DMS79 (cell line): Measurements from ENCODE around the gene RP9.
"Not testable (repeated sequence)": the region's sequence is repeated elsewhere in the genome, so short reads cannot be mapped to it uniquely, and the experiment has no call there.

ENCODE experiments used
- DNase-seq: peaks from one replicate; lab custom pipeline; 2025; lab: John Stamatoyannopoulos, UW

RP9 gene

DNA sequence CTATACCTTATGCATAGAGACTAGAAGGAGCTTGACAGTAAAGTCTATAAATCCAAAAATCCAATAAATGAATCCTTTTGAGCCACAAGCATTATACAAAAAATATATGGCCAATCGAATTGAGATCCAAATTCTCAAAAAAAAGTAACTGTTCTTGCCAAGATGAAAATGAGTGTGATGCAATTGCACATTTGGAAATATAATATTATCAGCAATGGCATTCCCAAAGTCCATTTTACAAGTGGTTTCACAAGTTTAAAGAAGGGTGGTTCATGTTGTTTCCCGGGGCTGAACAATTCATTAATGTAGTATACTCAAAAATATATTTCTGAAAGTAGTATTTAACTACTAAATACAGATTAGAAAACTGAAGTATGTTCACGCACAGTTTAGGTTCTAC is 7.3 kb downstream of the RP9 start:
- DNase-seq, result no peak

DNA sequence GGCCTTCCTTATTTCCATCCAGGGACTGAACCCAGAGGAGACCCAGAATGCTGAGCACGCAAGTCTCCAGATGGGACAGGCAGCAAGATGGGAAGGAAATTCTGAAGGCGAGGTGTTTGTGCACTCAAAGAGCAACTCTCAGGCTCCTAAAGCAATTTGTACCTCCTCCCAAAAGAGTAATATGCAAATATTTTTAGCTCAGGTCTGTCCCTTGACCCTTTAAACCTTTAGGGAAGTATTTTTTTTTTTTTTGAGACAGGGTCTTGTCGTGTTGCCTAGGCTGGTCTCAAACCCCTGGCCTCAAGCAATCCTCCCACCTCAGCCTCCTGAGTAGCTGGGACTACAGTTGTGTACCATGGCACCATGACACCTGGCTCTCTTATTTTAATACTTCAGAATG is 8.4 kb downstream of the RP9 start:
- DNase-seq, result no peak

DNA sequence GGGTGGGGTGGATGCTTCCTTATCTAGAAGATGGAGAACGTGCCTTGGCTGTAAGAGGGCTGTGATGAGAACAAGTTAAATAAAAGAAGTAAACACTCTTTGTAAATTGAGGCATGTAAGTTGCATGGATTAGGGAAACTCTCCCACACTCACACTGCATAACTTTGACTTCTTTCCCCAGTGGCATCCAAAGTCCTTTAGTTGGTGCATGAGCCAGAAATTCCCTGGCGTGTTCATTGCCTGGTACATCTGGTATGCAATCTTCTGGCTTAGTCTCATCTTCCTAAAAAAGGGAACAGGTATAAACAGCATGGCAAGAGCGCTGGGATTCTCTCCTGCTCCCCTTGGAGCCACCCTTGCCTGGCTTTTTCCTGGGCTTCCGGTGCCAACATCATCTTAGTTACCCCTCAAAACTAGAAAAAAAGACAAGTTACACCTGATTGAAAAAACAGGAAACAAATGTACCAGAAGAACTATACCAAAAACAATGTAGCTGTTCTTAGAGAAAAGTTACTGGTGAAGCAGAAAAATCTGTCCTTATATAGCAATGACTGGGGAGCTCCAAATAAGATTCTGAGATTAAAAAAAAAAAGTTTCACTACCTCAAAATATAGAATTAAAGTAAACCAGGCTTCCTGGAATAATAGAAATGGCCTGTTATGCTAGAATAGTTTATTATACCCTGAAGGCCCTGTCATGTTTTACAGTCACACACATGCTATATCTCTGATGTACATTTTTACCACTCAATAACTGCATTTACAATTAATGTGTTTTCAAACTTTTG is 9.9 kb downstream of the RP9 start:
- DNase-seq, result no peak

DNA sequence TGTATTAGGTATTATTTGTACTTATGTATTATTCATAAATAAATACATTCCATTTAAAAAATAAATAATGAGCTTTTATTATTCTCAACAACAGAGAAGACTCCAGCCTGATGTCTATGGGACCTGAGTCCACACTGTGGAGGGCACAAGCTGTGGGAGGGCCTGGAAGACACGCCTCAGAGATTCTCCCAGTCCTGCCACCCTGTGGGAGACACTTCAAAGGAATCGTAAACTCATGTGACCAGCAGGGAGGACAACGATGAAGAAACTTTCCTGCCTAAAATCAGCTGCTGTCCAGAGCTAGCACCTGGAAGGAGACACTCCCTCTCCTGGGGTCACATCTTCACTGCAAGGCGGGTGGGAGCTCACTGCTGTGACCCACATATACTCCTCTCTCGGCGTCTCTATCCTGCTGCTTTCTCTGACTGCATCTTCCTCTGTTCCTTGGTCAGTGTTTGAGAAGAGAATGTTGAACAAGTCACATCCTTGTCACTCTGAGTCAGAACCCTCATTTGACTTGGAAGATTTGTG is 14.4 kb downstream of the RP9 start:
- DNase-seq, result not testable (repeated sequence)

DNA sequence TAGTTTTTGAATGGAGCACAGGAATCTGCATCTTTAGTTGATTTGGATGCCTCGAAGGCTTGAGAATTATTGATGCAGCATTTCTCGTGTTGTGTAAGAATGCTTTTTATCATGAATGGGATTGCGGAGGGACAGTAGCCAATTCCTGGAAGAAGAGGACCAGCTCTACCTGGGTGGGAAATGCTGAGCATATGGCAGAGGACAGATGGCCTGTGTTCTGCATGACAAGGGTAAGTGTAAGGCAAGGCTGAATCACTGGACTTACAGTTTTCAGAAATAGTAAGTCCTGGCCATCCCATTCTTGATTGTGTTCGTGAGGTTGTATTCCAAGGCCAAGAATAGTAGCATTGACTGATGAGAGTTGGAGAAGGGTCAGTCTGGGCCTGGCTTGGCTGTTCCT is 15.9 kb downstream of the RP9 start:
- no peak for DNase-seq

DNA sequence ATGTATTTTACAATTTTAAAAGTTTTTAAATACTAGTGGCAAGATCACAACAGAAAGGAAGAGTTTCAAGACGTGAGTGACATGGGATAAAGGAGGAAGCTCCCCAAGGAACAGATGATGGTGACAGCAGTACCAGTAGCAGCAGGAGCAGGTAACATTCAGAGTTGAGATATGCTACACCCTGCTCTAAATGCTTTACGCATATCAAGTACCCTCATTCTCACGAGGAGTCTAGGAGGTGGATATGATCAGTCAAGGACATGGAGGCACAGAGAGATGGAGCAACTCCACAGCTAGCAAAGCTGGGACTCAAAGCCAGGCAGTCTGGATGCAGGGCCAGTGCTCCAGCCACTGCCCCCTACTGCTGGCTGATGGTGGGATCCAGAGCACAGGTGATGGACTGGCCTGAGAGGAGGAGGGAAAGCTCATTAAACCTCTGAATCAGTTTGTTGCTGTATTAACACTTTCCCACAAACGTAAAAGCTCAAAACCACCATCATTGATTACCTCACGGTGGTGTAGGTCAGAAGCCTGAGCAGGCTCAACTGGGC is 17.5 kb downstream of the RP9 start:
- DNase-seq, result no peak

DNA sequence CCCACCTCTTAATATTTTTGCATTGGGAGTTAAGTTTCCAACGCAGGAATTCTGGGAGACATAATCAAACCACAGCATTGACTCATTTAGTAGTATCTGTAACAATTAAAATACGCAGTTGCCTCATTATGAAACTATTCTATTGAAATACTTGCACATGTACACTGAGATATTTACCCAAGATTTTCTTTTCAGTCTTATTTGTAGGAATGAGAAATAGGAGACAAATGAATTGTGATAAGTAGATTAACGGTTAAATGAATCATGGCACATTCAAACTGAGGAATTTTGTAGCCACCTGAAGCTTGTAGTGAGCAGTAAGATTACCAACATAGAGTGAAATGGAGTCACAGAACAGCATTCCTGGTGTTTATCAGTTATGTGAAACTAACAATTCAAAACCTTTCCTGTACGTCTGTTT is 18.1 kb downstream of the RP9 start:
- no peak for DNase-seq

DNA sequence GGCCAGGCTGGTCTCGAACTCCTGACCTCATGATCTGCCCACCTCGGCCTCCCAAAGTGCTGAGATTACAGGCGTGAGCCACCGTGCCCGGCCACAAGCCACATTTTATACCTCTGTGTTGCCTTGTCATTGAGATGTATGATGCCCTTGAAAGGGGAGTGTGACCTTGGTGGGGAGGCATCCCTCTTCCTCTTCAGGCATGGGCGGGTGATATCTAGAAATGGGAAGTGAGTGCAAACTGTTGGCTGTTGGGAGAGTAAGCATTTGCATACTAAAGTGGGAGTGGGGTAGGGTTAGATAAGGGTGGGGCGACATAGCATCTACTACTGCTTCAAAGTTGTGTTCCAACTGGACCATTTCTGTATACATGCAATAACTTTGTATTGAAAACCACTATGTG is 20.1 kb downstream of the RP9 start:
- no peak for DNase-seq

DNA sequence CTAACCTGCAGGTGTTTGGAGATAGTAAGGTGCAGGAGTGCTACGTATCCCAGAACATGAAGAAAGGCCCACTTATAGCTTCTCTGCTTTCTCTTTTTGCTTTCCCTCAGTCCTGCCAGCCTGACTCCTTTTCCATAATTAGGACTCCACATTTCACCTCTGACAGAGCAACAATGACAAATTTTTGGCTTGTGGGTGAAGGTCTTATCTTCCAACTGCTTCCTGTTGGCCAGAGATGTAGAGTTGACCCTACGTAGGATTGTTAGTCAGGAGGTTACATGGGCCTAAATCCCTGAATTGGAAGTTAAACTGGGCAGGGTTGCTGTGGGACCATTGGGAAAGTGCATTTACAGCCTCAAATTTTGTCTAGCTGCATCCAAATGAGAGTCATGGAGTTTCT is 21.3 kb downstream of the RP9 start:
- no peak for DNase-seq

DNA sequence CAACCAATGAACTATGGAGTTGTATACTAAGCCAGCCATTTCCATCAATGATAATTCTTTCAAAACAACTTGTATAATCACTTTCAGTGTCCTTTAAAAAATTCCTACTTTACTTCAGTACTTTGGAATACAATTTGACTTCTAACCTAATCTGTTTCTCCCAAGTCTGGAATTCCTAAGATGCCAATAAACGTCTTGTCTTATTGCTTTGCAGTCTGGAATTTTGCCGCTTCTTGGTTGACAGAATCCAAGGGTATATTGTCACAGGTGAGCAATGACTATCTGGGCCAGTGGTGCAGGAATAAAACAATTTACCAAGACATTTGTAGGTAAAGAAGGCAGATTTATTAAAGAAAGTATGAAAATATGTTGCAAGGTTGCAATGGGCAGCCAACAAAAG is 21.8 kb downstream of the RP9 start:
- no peak for DNase-seq

DNA sequence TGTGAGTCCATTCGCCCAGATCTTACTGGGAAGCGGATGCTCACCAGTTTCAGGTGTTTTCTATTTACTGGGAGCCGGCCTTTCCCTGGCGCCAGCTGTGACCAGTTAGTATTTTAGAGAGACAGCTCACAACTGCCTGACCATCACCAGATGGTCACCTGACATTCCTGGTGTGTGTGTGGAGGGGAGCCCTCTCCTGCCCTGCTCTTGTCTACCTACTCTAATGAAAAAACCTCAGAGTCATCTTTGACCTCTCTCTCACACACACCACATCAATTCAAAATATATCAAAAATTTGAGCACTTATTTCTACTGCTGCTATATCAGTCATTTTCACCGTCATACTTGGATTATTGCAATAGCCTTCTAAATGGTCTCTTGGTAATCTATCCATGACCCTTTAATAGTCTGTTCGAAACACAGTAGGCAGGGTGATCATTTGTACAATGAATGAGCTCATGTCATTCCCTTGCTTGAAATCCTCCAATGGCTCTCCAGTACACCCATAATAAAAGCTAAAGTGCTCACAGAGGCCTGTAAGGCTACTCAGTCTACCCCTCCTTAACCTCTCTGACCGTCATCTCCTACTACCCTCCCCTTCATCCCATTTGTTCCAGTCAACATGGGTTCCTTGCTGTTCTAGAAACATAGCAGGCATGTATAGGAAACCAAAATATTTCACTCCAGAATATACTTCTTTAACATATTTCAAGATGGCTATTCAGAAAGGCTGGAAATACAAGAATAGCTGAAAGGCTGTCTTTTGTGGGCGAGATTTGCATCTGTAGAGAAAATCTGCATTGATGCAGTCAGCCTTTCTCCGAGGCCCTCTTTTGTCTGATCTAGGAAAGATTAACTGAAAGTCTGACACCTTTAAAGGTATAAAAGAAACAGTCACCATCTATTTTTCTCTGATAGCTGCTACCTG is 29.2 kb downstream of the RP9 start:
- no peak for DNase-seq

DNA sequence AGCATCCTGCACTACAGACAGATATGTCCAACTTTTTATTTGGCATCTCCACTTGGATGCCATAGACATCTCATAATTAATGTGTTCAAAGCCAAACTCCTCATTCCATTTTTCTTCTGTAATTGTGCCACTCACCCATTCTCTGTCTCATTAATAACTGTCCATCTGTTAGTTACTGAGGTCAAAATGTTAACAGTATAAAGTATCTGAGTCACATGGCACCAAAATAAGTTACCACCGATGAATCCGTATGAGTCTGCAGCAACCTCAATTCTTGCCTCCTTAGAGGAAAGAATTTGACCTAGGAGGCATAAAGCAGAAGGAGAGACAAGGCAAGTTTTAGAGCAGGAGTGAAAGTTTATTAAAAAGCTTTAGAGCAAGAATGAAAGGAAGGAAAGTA is 30.1 kb downstream of the RP9 start:
- DNase-seq, result no peak

DNA sequence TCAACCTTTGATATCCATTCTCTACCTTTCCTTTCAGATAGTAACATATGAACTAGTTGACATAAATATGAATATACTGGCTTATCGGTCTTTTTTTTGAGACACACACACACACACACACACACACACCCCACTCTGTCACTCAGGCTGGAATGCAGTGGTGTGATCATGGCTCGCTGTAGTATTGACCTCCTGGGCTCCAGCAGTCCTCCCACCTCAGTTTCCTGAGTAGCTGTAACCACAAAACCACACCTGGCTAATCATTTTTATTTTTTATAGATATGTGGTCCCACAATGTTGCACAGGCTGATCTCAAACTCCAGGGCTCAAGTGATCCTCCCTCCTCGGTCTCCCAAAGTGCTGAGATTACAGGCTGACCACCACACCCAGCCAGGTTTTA is 32.5 kb downstream of the RP9 start:
- no peak for DNase-seq

DNA sequence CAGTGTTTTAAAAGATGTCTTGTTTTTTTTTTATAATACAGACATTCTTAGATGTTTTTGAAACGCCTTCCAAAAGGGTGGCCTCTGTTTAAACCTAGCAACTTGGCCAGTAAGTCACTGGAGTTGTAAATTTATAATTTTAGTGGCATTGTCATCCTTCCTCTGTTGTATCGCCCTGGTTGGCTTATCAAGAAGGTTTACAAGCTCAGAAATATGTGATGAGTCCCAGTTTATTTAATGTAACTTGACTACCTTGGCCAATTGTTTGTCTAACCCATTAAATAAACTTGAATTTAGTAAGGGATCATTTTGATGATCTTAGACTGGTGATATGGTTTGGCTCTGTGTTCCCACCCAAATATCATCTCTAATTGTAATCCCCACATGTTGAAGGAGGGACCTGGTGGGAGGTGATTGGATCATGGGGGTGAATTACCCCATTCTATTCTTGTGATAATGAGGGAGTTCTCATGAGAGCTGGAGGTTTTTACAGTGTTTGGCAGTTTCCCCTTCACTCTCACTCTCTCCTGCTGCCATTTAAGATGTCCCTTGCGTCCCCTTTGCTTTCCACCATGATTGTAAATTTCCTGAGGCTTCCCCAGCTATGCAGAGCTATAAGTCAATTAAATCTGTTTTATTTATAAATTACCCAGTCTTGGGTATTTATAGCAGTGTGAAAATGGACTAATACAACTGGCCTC is 33.2 kb downstream of the RP9 start:
- no peak for DNase-seq

DNA sequence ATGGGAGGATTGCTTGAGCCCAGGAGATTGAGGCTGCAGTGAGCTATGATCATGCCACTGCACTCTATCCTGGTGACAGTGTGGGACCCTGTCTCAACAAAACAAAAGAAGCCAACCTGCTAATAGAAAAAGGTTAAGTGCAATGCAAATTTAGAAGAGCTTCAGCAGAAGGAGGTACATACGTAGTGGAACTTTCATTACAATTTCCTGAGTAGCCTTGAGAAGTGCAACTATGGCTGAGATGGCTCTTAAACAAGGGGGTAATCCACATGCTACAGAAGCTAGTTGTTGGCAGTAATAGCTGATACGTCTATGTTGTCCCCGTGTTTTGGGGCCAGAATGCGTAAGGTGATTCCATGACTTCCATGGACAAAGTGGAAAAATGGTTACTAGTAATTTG is 36.0 kb downstream of the RP9 start:
- no peak for DNase-seq

DNA sequence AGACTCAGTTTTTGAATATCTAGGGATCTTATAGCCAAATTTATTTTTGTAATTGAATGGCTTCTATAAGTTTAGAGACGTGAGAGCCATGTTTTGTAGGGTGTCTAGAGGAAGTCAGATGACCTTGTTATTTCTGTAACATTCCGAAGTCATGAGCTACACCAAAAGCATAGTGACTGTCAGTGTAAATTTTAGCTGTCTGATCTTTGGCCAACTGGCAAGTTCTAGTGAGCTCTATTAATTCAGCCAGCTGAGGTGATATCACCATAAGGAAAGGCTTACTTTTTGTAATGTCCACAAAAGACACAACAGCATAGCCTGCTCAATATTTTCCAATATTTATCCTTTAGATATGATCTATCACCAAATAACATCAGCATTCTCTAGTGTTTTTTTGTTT is 36.7 kb downstream of the RP9 start:
- no peak for DNase-seq

DNA sequence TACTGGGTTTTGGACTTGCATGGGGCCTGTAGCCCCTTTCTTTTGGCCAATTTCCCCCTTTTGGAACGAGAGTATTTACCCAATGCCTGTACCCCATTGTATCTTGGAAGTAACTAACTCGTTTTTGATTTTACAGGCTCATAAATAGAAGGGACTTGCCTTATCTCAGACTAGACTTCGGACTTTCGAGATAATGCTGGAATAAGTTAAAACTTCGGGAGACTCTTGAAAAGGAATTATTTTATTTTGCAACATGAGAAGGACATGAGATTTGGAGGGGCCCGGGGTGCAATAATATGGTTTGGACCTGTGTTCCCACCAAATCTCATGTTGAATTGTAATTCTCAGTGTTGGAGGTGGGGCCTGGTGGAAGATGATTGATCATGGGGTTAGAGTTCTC is 38.4 kb downstream of the RP9 start:
- DNase-seq, result no peak

DNA sequence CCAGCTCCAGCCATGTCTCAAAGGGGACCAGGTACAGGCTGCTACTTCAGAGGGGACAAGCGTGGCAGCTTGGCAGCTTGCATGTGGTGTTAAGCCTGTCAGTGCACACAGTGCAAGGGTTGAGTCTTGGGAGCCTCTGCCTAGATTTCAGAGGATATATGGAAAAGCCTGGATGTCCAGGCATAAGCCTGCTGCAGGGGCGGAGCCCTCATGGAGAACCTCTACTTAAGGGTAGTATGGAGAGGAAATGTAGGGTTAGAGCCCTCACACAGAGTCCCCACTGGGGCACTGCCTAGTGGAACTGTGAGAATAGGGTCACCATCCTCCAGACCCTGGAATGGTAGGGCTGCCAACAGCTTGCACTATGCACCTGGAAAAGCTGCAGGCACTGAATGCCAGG is 38.9 kb downstream of the RP9 start:
- no peak for DNase-seq

DNA sequence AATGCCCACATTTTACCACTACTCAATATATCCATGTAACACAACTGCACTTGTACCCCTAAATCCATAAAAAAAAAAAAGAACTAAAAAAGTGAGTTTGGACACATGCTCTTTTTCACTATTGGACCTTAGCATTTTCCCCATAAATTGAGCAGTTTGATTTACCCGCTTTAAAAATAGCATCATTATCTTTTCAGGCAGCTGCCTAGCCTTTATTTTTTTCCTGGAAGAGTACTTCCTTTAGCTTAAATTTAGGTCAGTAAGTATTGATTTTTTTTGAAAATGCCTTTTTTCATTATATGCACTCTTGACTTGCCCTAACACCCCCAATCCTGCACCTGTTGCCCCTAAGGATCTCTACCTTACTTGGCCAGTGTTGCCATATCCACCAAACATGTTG is 41.3 kb downstream of the RP9 start:
- DNase-seq, result no peak

DNA sequence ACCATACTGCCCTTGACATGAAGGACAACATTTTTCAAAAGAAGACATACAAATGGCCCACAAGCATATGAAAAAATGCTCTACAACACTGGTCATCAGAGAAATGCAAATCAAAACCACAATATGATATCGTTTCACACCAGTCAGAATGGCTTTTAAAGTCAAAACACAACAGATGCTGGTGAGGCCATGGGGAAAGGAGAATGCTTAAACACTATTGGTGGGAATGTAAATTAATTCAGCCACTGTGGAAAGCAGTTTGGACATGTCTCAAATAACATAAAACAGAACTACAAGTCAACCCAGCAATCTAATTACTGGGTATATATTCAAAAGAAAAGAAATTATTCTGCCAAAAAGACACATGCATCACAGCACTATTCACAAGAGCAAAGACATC is 42.4 kb downstream of the RP9 start:
- no peak for DNase-seq

DNA sequence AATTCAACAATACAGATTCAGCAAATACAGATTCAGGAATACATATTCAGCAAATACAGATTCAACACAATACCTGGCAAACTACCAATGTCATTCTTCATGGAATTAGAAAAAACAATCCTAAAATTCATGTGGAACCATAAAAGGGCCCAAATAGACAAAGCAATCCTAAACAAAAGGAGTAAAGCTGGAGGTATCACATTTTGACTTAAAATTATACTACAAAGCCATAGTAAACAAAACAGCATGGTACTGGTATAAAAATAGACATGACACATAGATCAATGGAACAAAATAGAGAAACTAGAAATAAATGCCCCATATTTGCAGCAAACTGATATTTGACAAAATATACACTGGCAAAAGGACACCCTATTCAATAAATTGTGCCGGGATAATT is 43.2 kb downstream of the RP9 start:
- no peak for DNase-seq

DNA sequence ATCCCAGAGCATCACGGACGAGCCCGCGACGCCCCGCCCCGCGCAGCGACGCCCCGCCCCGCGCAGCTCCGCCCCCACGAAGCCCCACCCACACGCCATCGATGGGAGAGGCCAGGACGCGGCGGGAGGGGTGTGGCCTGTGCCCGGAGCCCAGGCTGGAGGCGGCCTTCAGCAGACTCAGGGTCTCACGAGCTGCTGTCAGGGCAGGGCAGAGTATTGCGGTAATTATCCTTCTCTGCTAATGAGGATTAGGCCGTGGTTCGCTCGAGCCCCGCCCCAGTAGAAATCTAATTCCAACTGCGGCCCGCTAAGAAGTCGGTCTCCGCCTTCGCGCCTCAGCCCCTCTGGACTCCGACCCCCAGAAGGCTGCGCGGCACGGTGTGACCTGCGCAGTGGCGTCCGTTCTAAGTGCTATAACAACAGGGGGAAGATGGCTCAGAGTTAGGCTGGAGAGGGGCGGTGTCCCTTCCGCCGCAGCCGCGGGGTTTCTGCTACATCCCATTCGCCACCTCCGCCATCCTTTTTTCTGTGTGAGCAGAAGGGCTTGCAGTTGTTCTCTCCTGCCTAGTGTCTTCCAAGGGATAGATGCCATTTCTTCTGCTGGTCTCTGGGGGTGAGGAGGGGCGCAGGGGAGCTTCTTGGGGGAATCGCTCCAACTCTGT is 46.3 kb downstream of the RP9 start:
- DNase-seq, result peak; percentile 91
